Measurements from ENCODE around the gene SMAD5. TPM values are rescaled to one million over a fixed set of nuclear protein-coding genes. Genes with fewer than 3 reads are reported as not detected.

SMAD5 gene
- total and polyA plus RNA-seq, 2 of the 13 experiments (the other 11 are each of a cell fraction or from before 2014, with no cell fraction given): 27.2 to 48.5 TPM

- TF ChIP-seq ARID5B (CRISPR knock-in tag; IDR thresholded peaks at IDR 0.05): no peak
- TF ChIP-seq MEIS2 (CRISPR knock-in tag; IDR thresholded peaks at IDR 0.05): no peak
- no peak for TF ChIP-seq THAP7 (CRISPR knock-in tag; IDR thresholded peaks at IDR 0.05)
- no peak for TF ChIP-seq CCDC6 (CRISPR knock-in tag; IDR thresholded peaks at IDR 0.05)
These were observed 42.3 kb upstream of the SMAD5 start (continued) for GRCh38 chr5:136090319-136090718.

GRCh38 chr5:136094189-136094912 is 38.3 kb upstream of the SMAD5 start:
- Histone ChIP-seq H3K27ac (ENCODE audit: extremely low read length, insufficient read depth, low read length) (peak overlapping the region; percentile 21), H3K27me3 (ENCODE audit: control insufficient read depth in 1 of 2, insufficient read depth in 2 of 2, low read length in 2 of 2) (no peaks in the 10 kb centered on the region), H3K79me2 (ENCODE audit: insufficient read depth, low read length) (no peaks in the 10 kb centered on the region), H2AFZ (ENCODE audit: low read length) (peak overlapping the region; percentile 15), H3K4me3 (replicated peaks in 1 of 3; ENCODE audit: insufficient read depth in 1 of 3, low read depth in 2 of 3, low read length in 3 of 3) (peak overlapping the region; percentile 1 to 13 (median 12); a peak in 1 of 6 replicates), H3K9me3 (ENCODE audit: low read length) (no peaks in the 10 kb centered on the region), H4K20me1 (ENCODE audit: insufficient read depth, low read length) (no peaks in the 10 kb centered on the region), H3K4me1 (ENCODE audit: insufficient read depth, low read length) (peaks cover 39% of the 10 kb centered on the region), H3K36me3 (replicated peaks in 1 of 2; ENCODE audit: control insufficient read depth in 1 of 2, insufficient read depth in 2 of 2, low read length in 2 of 2) (no peaks in the 10 kb centered on the region), H3K9ac (ENCODE audit: insufficient read depth, low read depth, low read length) (peak overlapping the region; percentile 32; the same call in 1 of the 2 replicates), H3K4me2 (ENCODE audit: low read depth, low read length) (peak overlapping the region; percentile 71)
- CTCF ChIA-PET (ENCODE audit: low intra/inter-chr PET ratio, low total read pairs): no interaction called here
- in situ Hi-C loops (cut with HindIII; ENCODE audit: extremely low pct_ligation_motif_present, low pct_unique_long_range_greater_than_20kb) (no loop called here), intact Hi-C loops (cut with micrococcal nuclease; ENCODE audit: unreplicated experiment) (no loop called here)
- no TSS peak for BruUV-seq (replicated peaks)
- POLR2A ChIA-PET: interaction anchor here (0.9 kb wide), 1 partner anchor 38 kb away, joined by 3 read pairs; the partner anchor contains the start of gene SMAD5
- 1% methylated on average over 3 of the region's 3 CpGs for WGBS (ENCODE audit: low lambda C conversion rate)
- peak; percentile 88 for DNase-seq (ENCODE audit: low spot score)
- FAIRE-seq: peak; percentile 94
- ATAC-seq: peak; percentile 98
- TF ChIP-seq POGZ (CRISPR knock-in tag; IDR thresholded peaks at IDR 0.05) (0 out of 2 replicates have a peak, but pooled peaks have one; percentile 26), BCL3 (CRISPR knock-in tag; IDR thresholded peaks at IDR 0.05) (no peak), ZNF766 (CRISPR knock-in tag; IDR thresholded peaks at IDR 0.05; ENCODE audit: borderline replicate concordance) (no peak), ZNF3 (CRISPR knock-in tag; IDR thresholded peaks at IDR 0.05) (0 out of 2 replicates have a peak, but pooled peaks have one; percentile 14), IRF1 (CRISPR knock-in tag; IDR thresholded peaks at IDR 0.05; ENCODE audit: low read depth) (no peak), HOXA3 (CRISPR knock-in tag; IDR thresholded peaks at IDR 0.05) (peak; percentile 54; the same call in 1 of the 2 replicates), ZNF331 (CRISPR knock-in tag; IDR thresholded peaks at IDR 0.05) (peak; percentile 52), SAP130 (CRISPR knock-in tag; IDR thresholded peaks at IDR 0.05; ENCODE audit: low read depth) (peak; percentile 66), ZNF552 (CRISPR knock-in tag; IDR thresholded peaks at IDR 0.05; ENCODE audit: borderline replicate concordance) (no peak), ZNF503 (CRISPR knock-in tag; IDR thresholded peaks at IDR 0.05) (no peak)

Measured in HepG2 (cell line).